Mucosa of descending colon (tissue), 3 donors: Measurements from ENCODE around the gene SLC43A1. TPM values are rescaled to one million over a fixed set of nuclear protein-coding genes. Genes with fewer than 3 reads are reported as not detected.

Experiments used
- ATAC-seq: fragments of 200-7000 bp; cut with Tn5 transposase; one replicate; pipeline ENCODE4 v1.9.1; 2020; ENCODE audit warnings: mild to moderate bottlenecking, moderate library complexity
- DNase-seq, 3 donors: peaks; one replicate each; pipeline ENCODE4 v3.0.0-alpha.2; 2020
- H3K36me3 ChIP-seq: fragments of 200-600 bp; one replicate; pipeline ENCODE4 v1.8.0; 2021; ENCODE audit warnings: low read depth, mild to moderate bottlenecking
- H3K4me1 ChIP-seq: fragments of 200-600 bp; one replicate; pipeline ENCODE4 v1.8.0; 2021; ENCODE audit warnings: low read depth, mild to moderate bottlenecking
- H3K4me3 ChIP-seq: fragments of 200-600 bp; one replicate; pipeline ENCODE4 v1.8.0; 2021; ENCODE audit warnings: mild to moderate bottlenecking
- H3K9me3 ChIP-seq: fragments of 200-600 bp; one replicate; pipeline ENCODE4 v1.8.0; 2021; ENCODE audit warnings: mild to moderate bottlenecking
- intact Hi-C, 2 donors: fragments of 100-400 bp; cut with DNase I in 1 of 2; cut with micrococcal nuclease in 1 of 2; formaldehyde crosslinking; loops; one replicate each; pipeline versions ENCODE4 v1.11.0 to v1.11.1; 2022; cut with DNase I, micrococcal nuclease
- total RNA-seq, 3 donors: library from RNA; stranded (reverse); fragmentation: NEBNext Ultra II Directional in 2 of 3; extraction: Animal tissue kit (Norgen Biotek cat#: 25700) in 2 of 3; gene quantifications; one replicate each; pipeline versions ENCODE4 v1.2.1 to v1.2.4, GENCODE V29; 2021 to 2023
- TF ChIP-seq, protein P1 (sequence below): fragments of 200-600 bp; IDR thresholded peaks from one replicate; pipeline ENCODE4 v1.8.0; 2022; ENCODE audit warnings: antibody characterized with exemption, mild to moderate bottlenecking
- donor health status: DM: no; HTN: no; CAD: no; lungs with moderate emphysema.
- donor health status: DM: no; HTN: no; CAD: no.
- donor health status: DM: no; HTN: yes; CAD: no.

Gene SLC43A1
- total RNA-seq, 3 donors from 2014 or later: 8.3 to 22.6 (median 9.9) TPM

DNA sequence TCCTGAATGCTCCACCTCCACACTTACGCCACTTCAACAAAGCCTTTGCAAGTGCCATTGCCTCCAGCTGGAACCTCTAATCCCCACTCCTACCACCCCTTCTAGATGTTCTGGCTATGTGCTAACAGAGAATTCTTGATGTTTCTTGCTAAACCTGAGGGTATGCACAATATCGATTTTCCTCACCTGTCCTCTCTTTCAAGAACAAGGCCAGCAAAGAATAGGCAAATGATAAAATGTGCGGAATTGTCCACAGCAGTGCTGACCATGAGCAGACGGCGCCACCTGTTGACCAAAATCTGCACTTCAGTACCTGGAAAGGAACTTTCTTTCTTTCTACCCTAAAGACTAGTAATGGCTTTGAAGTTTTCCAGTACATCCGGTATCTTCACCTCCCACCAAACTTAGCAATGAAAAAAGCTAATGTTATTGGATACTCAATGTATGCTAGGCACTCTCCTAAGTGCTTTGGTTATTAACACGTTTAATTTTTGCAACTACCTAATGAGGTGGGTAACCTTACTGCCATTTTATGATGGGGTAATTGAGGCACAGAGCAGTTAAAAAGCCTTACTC is 11.6 kb upstream of the SLC43A1 start:
- no peak overlapping the region for H3K4me3 ChIP-seq
- no peaks in the 10 kb centered on the region for H3K36me3 ChIP-seq
- TF ChIP-seq, protein P1, sequence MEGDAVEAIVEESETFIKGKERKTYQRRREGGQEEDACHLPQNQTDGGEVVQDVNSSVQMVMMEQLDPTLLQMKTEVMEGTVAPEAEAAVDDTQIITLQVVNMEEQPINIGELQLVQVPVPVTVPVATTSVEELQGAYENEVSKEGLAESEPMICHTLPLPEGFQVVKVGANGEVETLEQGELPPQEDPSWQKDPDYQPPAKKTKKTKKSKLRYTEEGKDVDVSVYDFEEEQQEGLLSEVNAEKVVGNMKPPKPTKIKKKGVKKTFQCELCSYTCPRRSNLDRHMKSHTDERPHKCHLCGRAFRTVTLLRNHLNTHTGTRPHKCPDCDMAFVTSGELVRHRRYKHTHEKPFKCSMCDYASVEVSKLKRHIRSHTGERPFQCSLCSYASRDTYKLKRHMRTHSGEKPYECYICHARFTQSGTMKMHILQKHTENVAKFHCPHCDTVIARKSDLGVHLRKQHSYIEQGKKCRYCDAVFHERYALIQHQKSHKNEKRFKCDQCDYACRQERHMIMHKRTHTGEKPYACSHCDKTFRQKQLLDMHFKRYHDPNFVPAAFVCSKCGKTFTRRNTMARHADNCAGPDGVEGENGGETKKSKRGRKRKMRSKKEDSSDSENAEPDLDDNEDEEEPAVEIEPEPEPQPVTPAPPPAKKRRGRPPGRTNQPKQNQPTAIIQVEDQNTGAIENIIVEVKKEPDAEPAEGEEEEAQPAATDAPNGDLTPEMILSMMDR: peak; percentile 83
- DNase-seq (peak in 2 of 3 donors; percentile 76 to 93), ATAC-seq (peak; percentile 24)
- H3K9me3 ChIP-seq: no peaks in the 10 kb centered on the region
- intact Hi-C loops: loop anchor here (5.0 kb wide), 2 partner anchors 35 to 70 kb away; no protein-coding TSS in a partner anchor
- peaks cover 13% of the 10 kb centered on the region for H3K4me1 ChIP-seq

DNA sequence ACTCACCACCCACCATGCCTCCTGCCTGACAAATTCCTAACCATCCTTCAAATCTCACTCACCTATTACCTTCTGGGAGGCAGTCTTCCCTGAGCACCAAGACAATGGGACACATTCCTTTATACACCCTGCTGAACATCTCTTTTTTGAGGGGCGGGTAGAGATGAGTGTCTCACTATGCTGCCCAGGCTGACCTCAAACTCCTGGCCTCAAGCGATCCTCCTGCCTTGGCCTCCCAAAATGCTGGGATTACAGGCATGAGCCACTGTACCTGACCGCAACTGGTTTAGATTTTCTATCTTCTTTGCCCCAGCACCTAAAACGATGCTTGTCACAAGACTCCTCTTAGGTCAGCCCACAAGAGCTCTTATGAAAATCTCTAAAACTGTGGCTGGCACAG is 7.9 kb upstream of the SLC43A1 start:
- intact Hi-C loops: no loop called here
- H3K4me3 ChIP-seq: no peak overlapping the region
- H3K36me3 ChIP-seq: no peaks in the 10 kb centered on the region
- H3K9me3 ChIP-seq: no peaks in the 10 kb centered on the region
- DNase-seq (no peak), ATAC-seq (no peak)
- TF ChIP-seq, protein P1: no peak
- H3K4me1 ChIP-seq: no peaks in the 10 kb centered on the region

DNA sequence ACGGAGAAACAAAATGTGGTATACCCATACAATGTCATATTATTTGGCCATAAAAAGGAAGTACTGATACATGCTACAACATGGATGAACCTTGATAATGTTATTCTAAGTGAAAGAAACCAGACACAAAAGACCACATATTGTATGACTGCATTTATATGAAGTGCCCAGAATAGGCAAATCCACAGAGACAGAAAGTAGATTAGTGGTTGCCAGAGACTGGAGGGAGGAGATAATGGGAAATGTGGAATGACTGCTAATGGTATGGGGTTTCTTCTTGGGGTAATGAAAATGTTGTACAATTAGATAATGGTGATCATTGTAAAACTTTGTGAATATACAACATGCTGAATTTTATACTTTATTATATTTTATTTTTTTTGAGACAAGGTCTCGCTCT is 5.6 kb upstream of the SLC43A1 start:
- H3K4me1 ChIP-seq: no peaks in the 10 kb centered on the region
- TF ChIP-seq, protein P1: no peak
- H3K4me3 ChIP-seq: no peak overlapping the region
- intact Hi-C loops: no loop called here
- ATAC-seq (no peak), DNase-seq (no peak)
- H3K36me3 ChIP-seq: no peaks in the 10 kb centered on the region
- no peaks in the 10 kb centered on the region for H3K9me3 ChIP-seq

DNA sequence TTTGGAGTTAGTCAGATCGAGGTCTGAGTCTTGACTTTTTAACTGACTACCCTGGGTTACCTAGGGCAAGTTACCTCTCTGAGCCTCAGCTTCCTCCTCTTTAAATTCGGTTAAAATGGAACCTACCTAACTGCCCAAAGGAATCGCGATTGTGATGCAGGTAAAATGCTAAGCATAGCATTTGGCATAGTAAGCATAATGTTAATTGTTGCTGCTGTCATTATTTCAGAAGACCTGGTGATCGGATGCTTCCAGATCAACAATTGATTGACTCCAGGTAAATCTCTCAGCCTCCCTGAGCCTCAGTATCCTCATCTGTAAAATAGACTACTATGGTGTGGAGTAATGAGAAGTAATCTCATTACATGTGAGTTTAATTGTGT is 550 bp upstream of the SLC43A1 start:
- Histone ChIP-seq H3K4me3 (no peak overlapping the region), H3K36me3 (no peaks in the 10 kb centered on the region), H3K9me3 (no peaks in the 10 kb centered on the region), H3K4me1 (peaks cover 11% of the 10 kb centered on the region)
- DNase-seq (no peak), ATAC-seq (no peak)
- TF ChIP-seq, protein P1: no peak
- intact Hi-C loops: no loop called here

DNA sequence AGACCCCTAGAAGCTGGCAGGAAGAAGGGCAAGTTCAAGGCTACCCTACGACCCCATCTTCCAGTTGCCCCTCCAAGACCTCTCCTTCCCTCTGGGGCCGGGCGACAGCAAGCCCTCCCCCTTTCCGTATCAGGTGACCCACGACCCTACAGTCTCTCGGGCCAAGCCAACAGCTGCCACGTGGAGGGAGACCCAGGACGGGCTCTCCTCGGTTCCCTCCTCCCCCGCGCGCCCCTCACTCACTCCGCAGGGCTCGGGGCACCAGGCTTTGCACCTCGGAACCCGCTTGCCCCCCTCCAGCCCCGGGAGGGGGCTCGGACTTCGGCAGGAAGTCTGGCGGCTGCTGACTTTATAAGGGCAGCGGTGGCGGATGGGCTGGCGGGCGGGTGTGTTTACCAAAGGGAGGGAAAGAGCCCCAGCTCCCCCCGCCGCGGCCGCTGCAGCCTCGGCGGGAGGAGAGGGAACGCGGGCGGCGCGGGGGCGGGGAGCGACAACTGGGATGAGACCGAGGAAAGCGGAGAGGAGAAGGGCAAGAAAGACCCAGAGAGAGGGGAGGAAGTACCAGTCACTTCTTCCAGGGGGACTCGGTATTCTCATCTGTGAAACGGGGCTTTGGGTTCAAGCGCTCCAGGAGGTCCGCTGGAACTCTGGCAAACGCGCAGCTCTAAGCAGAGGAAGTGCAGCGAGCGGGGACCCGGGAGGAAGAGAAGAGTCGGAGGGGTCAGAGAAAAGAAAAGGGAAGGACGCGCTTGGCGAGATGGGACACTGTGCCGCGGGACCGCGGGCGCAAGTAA is 767 bp downstream of the SLC43A1 start:
- ATAC-seq: peak; percentile 79
- Histone ChIP-seq H3K9me3 (no peaks in the 10 kb centered on the region), H3K36me3 (no peaks in the 10 kb centered on the region), H3K4me1 (peaks cover 11% of the 10 kb centered on the region), H3K4me3 (peak overlapping the region; percentile 50)
- DNase-seq: peak; percentile 75 to 85 (median 81)
- intact Hi-C loops: no loop called here
- TF ChIP-seq, protein P1: no peak
